ENCODE results near the gene RNASE11.
"Not testable (repeated sequence)": the region's sequence is repeated elsewhere in the genome, so short reads cannot be mapped to it uniquely, and the experiment has no call there.

Gene RNASE11

DNA sequence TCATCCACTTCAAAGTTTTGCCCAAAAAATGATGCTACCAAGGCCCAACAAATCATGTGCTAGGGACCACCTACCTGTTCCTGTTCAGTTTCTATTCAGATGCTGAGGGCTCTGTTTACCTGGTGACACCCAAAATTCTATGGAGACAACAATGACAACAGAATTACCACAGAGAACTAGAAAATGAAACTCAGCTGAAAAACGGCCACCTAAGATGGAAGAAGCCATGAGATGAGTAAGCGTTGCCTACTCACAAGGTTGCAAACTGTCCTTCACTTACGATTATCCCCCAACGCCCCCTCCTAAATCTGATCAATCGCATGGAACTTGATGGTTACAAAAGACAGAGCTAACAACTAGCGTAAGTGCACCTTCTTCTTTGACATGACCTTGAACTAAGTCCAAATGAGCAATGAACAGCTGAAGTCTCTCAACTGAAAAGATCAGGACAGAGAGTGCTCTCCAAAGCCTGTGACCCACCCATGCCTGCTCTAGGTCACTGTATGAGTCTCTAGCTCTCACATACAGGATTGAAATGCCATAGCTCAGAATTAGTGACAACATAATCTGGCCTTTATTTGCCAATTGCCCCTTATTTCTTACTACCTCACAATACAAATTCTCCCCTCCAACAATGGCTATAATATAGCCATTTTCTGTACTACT, at the start of gene RNASE11:
RNASE11 (minus strand) TSS at position 513 of the 666 bp plus-strand sequence.
- no peak for DNase-seq (ENCODE audit: low read depth)

DNA sequence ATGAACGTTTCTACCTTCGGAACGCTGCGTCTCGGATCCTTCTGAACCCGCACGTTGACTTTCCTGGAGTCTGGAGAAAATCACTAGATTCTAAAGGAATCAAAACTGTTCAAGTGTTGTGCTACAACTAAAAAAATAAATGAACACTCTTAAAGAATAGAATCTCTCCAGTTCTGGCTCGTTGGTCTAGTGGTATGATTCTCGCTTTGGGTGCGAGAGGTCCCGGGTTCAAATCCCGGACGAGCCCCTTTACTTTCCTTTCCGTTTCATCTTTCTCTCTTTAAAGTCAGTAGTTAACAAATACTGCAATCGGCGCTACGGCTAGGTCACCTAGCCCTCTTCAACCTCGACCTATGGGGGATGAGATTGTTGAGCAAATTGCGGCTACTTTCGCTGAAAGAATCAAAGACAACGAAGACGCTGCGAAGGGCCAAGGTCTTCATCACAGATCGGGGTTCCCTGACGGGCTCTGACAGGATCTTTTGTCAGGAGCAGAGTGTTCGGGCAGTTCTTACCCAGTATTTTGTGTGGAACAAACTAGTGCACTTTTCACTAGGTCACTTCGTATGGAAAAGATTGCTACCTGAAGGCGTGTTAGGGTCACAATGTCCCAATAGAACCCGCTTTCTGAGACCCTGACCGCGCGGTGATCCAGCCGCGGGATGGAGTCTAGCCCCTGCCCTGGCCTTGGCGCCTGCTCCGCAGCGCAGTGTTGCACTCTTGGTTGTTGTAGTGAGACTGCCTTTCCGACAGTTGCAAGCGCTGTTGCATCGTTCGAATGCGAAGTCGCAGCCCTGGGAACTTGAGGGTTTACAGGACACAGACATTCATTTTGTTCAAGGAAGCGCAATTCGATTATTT, 45.3 kb upstream of the RNASE11 start:
- DNase-seq (ENCODE audit: low read depth) = peak; percentile 24

DNA sequence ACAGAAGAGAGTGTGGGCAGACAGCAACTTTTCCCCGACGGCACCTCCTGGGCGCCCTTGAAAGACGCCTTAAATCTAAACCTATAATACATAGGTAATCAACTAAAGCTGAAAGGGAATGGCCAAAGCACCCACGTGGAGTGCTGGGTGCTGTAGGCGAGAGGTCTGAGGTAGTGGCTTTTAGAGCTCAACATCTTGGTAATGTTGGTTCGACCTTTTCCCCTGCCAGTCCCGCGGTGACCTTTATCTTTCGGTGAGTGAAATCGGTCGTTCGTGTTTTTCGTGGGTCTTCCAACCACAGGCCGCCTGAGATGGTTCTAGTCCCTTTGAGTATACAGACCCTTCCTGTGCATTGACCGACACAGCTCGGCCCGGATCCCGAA, 44.6 kb upstream of the RNASE11 start:
- no peak for DNase-seq (ENCODE audit: low read depth)

DNA sequence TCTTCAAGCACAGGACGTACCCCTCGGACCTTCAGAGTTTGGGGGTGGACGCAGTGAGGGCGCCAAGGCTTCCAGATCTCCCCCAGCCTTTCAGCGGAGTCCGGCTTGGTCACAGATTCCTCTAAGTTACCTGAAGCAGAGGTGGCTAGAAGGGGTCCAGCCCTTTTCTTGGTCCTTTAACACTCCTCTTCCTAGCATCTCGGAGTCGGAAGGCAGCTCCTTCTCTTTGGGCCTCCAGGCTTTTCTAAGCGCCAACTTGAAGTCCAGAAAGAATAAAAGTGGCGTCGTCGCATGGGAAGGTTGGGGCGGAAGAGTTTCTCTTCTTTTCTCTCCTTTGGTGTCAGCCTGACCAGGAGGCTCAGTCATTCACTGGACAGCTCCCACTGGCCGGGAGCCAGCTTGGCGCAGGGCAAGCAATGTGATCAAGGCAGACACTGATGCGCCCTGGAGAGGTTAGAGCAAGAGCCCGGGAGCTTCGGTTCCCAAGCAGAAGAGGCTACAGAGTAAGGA, 44.1 kb upstream of the RNASE11 start:
- DNase-seq (ENCODE audit: low read depth) = no peak

DNA sequence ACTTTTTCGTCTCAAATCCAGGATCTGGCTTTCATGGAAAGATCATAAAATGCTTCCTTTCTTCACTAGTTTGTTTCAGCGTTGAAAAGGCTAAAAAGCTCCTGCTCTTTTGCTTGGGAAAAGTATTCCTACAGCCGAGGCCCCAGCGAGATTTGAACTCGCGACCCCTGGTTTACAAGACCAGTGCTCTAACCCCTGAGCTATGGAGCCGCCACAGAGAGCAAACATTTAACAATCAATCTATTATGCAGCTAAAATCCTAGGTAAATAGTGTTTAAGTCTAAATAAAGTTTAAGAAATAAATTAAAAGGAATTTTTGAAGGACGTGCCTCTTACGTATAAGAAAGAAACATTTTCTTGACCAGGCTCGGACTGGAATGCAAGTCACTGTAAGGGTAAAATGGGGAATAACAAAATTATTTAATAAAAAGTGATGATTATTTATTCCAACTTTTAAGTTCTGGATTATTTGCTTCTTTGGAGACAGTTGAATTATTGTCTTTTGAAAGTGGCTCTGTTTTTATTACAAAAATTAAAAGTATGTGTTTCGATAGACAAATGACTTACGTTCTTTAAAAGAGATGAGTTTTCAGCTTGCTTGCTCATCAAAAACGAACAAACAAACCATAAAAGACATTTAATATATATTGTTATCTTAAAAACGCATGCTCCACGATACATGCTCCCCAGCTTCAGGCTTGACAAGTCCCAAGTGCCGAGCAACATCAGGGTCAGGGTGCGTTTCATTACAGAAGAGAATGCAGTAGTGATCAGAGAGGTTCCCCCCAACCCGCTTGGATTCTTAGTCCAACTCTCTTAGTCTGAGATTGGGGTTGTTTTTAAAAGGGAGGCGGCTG, 43.5 kb upstream of the RNASE11 start:
- no peak for DNase-seq (ENCODE audit: low read depth)

DNA sequence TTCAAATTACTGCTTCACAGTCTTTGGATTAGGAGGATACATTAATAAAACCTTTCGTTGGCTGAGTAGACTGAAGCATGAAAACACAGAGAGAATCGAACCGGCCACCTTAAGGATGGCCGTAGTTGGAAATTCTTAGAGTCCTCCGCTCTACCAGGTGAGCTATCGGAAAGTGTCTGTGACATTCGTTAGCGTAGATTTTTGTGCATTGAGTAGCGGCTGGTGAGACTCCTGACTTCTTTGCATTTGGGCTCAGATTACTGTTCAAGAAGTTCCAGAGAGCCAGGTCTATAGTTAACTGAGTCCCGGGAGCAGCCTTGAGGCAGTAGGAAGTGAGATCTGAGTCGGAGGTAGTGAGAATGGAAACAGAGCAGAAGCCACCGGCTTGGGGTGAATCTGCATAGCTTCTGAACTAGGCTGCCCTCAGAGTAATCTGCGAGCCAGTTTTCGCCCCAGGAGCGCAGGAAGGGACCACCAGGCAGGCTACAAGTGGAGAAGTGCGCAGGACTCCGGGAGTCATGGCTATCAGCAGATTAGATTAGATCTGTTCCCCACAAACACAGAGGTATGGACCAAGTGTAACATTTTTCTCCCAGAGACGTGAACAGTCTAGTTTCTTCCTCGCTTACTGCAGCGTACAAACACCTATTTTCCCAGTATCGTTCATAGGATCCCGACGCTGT, 42.7 kb upstream of the RNASE11 start:
- no peak for DNase-seq (ENCODE audit: low read depth)

DNA sequence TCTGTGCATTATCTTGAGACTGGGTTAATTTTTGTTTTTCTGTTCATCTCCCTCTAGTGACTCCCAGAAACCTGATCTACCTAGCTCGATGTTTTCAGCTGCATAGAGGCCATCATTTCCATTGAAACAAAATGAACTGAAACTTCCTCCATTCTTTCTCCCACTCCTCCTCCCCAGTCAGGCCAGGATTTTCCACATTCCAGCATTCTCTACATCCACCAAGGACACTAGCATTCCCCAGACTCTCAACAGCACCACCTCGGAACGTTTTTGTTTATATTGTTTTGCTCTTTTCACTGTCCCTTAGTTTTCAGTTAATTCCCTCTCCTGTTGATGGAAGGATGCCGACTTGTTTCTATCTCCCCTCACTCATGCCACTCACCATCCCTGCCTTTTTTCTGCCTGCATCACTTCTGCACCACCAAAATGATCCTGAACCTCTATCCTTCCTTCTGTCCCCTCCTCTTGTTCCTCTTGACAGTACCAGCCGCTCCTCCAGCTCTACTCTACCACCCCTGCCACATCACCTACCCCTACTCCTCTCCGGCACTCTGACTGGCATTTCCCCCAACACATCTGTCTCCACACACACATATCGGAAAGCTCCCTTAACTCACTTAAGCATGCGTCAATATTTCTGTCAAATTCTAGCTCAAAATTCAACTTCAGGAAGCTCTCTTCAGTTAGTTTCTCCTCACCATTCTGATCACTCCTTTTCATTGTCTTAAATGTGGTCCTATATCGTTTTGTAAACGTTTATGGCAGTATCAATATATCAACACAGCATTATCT, 40.5 kb upstream of the RNASE11 start:
- no peak for DNase-seq (ENCODE audit: low read depth)

DNA sequence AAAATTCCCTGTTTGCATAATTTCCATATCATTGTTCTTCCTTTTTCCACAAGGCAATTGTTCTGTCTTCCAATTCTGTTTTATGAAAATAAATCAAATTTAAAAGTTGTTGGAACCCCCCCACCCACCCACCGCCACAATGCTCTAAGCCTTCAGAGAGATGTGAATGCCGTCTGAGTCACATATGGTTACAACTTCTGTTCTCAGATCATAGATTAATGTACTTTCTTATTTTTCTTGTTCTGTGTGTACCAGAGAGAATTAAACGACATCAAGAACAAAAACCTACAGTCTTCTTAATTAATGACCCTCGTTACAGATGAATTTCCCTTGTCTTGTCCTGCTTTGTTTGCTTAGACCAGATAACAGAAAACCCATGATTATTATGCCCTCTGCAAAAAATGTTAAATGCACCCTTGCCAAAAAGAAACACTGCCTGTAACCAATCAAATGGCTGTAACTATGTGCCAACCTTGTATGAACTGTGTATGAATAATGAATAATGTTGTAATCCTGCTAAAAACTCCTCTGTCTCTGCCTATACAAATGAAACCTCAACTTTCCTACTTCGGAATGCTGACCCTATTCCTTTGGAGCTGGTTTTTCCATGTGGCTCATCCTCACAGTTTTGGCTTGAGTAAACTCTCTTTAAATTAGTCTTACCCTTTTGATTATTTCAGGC, 39.7 kb upstream of the RNASE11 start:
- no peak for DNase-seq (ENCODE audit: low read depth)

DNA sequence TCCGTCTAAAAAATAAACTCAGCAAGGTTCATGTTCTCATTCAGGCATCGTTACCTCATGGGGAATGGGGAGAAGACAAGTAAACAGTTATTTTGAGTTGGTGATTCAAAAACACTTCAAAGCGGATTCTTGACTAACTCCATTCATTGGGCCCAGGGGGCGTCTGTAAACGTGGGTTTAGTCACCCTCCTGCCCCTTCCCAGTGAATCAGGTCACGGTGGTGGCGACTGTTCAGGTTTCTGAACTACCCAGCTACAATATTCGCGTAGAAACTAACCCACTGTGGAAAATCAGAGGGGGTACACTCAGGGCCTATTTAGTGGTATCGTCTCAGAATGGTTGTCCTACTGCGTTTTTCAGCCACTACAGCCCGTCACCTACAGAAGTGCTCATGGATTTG, 38.5 kb upstream of the RNASE11 start:
- DNase-seq (ENCODE audit: low read depth) = no peak

DNA sequence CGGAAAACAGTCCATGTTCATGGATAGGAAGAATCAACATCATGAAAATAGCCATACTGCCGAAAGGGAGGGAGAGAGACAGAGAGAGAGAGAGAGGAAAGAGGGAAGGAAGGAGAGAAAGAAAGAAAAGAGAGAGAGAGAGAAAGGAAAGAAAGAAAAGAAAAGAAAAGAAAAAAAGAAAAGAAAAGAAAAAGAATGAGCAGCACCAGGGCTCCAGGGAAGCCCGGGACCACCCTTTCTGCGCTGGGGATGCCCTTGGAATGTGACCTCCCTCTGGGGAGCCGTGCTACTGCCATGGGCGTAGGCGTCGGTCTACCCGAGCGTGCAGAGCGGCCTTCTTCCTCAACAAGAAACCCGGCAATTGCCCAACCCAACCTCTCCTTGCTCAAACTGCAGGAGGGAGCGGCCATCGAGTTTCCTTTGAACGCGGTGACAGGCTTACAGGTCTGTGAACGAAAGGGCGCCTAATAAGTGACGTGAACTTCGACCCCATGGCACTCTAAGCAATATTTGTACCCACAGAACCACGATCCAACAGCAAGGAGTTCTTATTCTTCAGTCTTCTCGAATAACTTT, 36.8 kb upstream of the RNASE11 start:
- no peak for DNase-seq (ENCODE audit: low read depth)

DNA sequence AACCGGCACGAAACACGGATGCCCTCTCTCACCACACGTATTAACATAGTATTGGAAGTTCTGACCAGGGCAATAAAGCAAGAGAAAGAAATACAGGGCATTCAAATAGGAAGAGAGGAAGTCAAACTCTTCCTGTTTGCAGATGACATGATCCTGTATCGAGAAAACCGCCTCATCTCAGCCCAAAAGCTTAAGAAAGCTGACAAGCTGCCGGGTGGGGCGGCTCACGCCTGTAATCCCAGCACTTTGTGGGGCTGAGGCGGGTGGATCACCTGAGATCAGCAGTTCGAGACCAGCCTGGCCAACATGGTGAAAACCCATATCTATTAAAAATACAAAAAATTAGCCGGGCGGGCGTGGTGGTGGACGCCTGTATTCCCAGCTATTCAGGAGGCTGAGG, 36.0 kb upstream of the RNASE11 start:
- no peak for DNase-seq (ENCODE audit: low read depth)

DNA sequence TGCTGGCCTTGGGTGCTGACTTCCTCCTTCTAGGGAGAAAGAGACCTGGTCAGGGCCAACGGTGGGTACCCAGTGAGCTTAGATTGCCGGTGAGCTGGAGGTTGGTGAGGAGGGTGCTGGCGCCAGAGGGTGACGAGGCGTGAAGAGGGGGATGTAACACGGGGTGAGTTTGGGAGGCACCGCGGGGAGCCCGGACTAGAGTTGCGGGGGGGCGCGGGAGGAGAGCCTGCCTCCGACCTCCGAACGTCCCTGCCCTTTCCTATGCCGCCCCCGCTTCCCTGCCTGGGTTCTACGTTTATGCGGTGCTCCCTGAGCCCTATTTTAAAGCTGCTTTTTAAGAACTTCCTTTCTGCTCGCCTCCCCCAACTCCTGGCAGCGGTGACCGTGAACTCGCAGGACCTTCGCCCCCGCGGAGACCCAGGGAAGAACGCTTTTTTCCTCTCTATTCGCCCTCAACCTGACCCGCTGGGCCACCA, 35.1 kb upstream of the RNASE11 start:
- DNase-seq (ENCODE audit: low read depth) = no peak

DNA sequence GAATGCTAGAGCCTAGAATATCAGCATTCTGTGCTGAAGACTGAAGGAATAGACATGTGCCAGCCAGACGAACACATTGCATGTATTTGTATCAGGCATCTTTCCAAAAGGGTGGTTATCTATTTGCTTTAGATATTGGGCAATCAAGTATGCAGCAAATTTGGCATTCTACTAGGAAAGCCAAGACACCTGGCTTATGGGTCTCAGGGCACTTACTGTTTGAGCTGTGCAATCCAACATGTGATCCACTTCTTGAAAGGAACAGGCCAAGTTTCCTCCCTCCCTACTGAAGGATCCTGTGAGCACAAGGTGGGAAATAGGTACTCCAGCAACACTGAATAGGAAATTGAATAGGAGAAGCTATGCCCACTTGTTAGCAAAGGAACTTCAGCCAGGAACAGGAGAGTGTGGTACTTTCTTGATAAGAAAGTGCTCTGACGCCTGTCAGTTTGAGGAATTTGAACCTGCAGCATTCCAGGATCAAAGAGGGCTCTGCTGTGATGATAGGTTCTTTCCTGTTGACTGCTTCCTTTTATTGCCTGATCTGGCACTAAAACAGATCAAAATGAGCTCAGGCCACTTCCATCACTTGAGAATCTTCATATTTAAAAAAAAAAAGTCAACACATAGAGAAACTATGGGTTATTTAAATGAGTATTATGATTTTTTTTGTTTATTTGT, 33.1 kb upstream of the RNASE11 start:
- no peak for DNase-seq (ENCODE audit: low read depth)

DNA sequence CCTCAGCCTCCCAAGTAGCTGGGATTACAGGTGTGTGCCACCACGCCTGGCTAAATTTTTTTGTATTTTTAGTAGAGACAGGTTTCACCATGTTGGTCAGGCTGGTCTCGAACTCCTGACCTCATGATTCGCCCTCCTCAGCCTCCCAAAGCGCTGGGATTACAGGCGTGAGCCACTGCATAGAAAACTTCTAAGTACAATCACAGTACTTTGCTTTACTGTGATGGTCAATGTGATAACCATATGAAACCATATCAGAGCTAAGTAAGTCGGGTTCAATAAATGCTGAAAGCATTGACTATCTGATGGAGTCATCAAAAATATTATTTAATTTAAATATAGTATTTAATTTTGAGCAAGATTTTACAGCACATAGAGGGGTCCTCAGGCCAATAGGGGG, 31.9 kb upstream of the RNASE11 start:
- not testable (repeated sequence) for DNase-seq (ENCODE audit: low read depth)

DNA sequence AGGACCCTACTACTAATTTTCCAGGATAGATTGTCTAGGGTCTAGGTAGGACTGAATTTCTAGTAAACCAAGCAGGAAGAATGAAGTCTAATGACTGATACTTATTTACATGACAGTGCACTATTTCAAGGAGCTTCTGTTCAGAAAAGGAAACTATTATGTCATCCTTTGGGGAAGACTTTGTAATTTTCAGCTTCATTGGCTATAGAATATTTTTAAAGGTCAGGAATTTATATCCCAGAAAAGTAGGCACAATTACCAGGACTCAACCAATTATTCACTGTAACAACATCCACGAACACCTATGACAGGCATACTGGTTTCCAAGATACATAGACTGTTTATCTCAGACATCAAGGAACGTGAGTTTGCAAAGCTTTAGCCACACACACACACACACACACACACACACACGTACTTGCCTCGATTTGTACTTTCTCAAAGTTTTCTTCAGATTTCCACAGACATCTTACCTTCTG, 30.5 kb upstream of the RNASE11 start:
- no peak for DNase-seq (ENCODE audit: low read depth)

DNA sequence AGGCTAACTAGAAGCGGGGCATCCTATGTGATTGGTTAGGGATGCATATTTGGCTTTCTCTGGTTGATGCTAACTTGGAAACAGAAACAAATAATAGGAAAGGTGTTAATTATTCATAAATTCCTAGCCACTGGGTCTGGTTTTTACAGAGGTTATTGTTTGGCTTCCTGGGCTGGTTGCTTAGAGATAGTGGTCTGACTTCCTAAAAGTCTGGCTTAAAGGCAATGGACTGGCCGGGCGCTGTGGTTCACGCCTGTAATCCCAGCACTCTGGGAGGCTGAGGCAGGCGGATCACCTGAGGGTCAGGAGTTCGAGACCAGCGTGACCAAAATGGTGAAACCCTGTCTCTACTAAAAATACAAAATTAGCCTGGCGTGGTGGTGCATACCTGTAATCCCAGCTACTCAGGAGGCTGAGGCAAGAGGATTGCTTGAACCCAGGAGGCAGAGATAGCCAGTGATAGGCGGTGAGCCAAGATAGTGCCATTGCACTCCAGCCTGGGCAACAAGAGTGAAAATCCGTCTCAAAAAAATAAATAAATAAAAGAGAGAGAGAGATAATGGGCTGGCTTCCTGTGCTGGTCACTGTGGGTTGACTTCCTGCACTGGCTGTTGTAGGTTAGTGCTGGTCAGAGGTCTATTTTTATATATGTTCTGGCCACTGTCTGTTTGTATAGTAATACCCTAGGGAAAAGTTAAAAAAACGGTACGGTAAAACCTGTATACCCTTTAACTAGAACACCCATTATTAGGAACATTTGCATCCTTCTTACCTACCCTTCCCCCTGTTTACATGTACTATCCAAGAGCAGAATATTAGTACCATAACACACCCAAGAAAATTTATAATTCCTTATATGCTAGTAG, 29.6 kb upstream of the RNASE11 start:
- DNase-seq (ENCODE audit: low read depth) = no peak

DNA sequence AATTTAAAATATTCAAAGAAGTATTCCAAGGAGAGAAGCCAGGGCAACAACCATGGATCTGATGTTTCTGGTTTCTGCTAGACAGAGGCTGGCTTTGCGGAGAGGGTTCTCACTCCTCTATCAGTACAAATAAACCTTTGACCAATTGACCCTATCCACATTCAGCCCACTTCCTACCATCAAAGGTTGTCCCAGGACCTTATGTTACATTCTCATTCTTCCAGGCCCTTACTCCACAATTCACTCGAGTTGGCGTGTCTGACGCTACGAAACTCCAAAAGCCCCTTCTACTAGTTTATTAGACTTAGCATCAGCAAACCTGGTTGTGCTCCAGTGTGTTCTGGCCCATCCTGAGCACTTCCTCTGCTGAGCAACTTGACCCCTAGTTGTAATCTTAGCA, 28.2 kb upstream of the RNASE11 start:
- DNase-seq (ENCODE audit: low read depth) = no peak

Data from stimulated activated CD8-positive, alpha-beta memory T cell treated with anti-CD3 and anti-CD28 coated beads, Interleukin-15, amount 100 ng/mL, for 1 hour (primary cell).